Natural killer cell (primary cell): Measurements from ENCODE around the gene HOXD11. TPM values are rescaled to one million over a fixed set of nuclear protein-coding genes. Genes with fewer than 3 reads are reported as not detected.

Experiments used
- ATAC-seq, 3 donors: fragments of 150-1000 bp in 2 of 3; fragments of 200-7000 bp in 1 of 3; cut with Tn5 transposase; 1 replicate in 1 of 3; 2 replicates in 2 of 3; pipeline ENCODE4 v1.10.0; 2021; ENCODE audit warnings: mild to moderate bottlenecking in 2 of 3, moderate library complexity in 2 of 3
- DNase-seq, 2 donors: peaks; one replicate each; pipeline versions ENCODE4 v3.0.0 to v3.0.0-alpha.2; 2013 to 2021; ENCODE audit warnings: mixed read lengths in 1 of 2
- H3K27ac ChIP-seq: one replicate; pipeline ENCODE4 v1.5.1; 2013; ENCODE audit warnings: mild to moderate bottlenecking, low read length
- H3K27me3 ChIP-seq: one replicate; pipeline ENCODE4 v1.6.1; 2013; ENCODE audit warnings: low read length; ENCODE audit not compliant: control insufficient read depth, insufficient read depth
- H3K36me3 ChIP-seq: one replicate; pipeline ENCODE4 v1.6.1; 2013; ENCODE audit warnings: low read length; ENCODE audit not compliant: control insufficient read depth, insufficient read depth
- H3K4me1 ChIP-seq: one replicate; pipeline ENCODE4 v1.6.1; 2013; ENCODE audit warnings: low read length; ENCODE audit not compliant: control insufficient read depth, insufficient read depth
- H3K4me3 ChIP-seq: one replicate; pipeline ENCODE4 v1.5.1; 2013; ENCODE audit warnings: low read length
- H3K9me3 ChIP-seq: one replicate; pipeline ENCODE4 v1.6.1; 2013; ENCODE audit warnings: low read length; ENCODE audit not compliant: control insufficient read depth, insufficient read depth
- H3K27ac Mint-ChIP-seq, 2 donors: one replicate each; pipeline ENCODE4 v1.8.0; 2022; ENCODE audit warnings: mild to moderate bottlenecking in 2 of 2, mixed read lengths in 2 of 2, moderate library complexity in 1 of 2
- H3K27me3 Mint-ChIP-seq, 2 donors: one replicate each; pipeline ENCODE4 v1.8.0; 2022; ENCODE audit warnings: low read depth in 2 of 2, mixed read lengths in 2 of 2
- H3K36me3 Mint-ChIP-seq: one replicate; pipeline ENCODE4 v1.8.0; 2022; ENCODE audit warnings: mixed read lengths
- H3K4me1 Mint-ChIP-seq, 2 donors: one replicate each; pipeline ENCODE4 v1.8.0; 2022; ENCODE audit warnings: mixed read lengths in 2 of 2
- H3K4me3 Mint-ChIP-seq: one replicate; pipeline ENCODE4 v1.8.0; 2022; ENCODE audit warnings: mild to moderate bottlenecking, moderate library complexity, mixed read lengths
- H3K9me3 Mint-ChIP-seq, 2 donors: one replicate each; pipeline ENCODE4 v1.8.0; 2022; ENCODE audit warnings: mixed read lengths in 2 of 2
- CTCF ChIP-seq: fragments of 200-600 bp; IDR thresholded peaks from one replicate; pipeline ENCODE4 v1.8.0; 2022; ENCODE audit warnings: antibody characterized with exemption
- WGBS: methylation state at CpG from one replicate; pipeline ENCODE4 v1.1.7; 2013; ENCODE audit warnings: missing lambda C conversion rate; ENCODE audit not compliant: insufficient coverage; 5-methylcytosine and 5-hydroxymethylcytosine counted together
- intact Hi-C: fragments of 100-400 bp; cut with micrococcal nuclease; formaldehyde crosslinking; loops from one replicate; pipeline ENCODE4 v1.14.2; 2022
- total RNA-seq, 4 donors: library from RNA; stranded (reverse); fragments of 120-200 nt in 1 of 4; gene quantifications; one replicate each; pipeline versions ENCODE4 v1.2.3 to v1.2.4, GENCODE V29; 2013 to 2022

The HOXD11 gene
- total RNA-seq, 3 donors from 2014 or later (not counting 1 experiment from before 2014, with no cell fraction given), result not detected

GRCh38 chr2:176122683-176123410 is 15.8 kb downstream of the HOXD11 start, which contains the start of gene HOXD9:
Gene HOXD9 (plus strand): TSS chr2:176122719. CDS start chr2:176122769, 50 bp downstream.
- DNase-seq (peak in 1 of 2 donors; percentile 45), ATAC-seq (peak in 2 of 3 donors; percentile 61 to 71)
- 5% methylated on average over 84 of the region's 84 CpGs for WGBS
- intact Hi-C loops, result loop anchor here (5.0 kb wide), 1 partner anchor 36 kb away; no protein-coding TSS in a partner anchor
- H3K27ac ChIP-seq, result no peak within 1 kb of the TSS
- H3K4me1 ChIP-seq, result peaks cover 13% of the 10 kb centered on the region
- H3K27me3 ChIP-seq, result peaks cover 86% of the 10 kb centered on the region
- no peak within 1 kb of the TSS for H3K4me3 ChIP-seq
- peaks cover 13% of the 10 kb centered on the region for H3K36me3 Mint-ChIP-seq
- peaks cover 2% of the 10 kb centered on the region in 2 donors for H3K9me3 Mint-ChIP-seq
- peaks cover 11% of the 10 kb centered on the region in 2 donors for H3K4me1 Mint-ChIP-seq
- H3K36me3 ChIP-seq, result no peaks in the 10 kb centered on the region
- no peak within 1 kb of the TSS for H3K27ac Mint-ChIP-seq
- peaks cover 8% of the 10 kb centered on the region for H3K9me3 ChIP-seq
- H3K4me3 Mint-ChIP-seq, result peak within 1 kb of the TSS; percentile 80
- no peak for TF ChIP-seq CTCF
- peaks cover 78 to 80% of the 10 kb centered on the region in 2 donors for H3K27me3 Mint-ChIP-seq

GRCh38 chr2:176123411-176124109 is 16.5 kb downstream of the HOXD11 start:
- Histone ChIP-seq H3K9me3 (peaks cover 4% of the 10 kb centered on the region), H3K27ac (no peak overlapping the region), H3K27me3 (peaks cover 86% of the 10 kb centered on the region), H3K4me1 (peaks cover 17% of the 10 kb centered on the region), H3K4me3 (no peak overlapping the region), H3K36me3 (no peaks in the 10 kb centered on the region)
- intact Hi-C loops, result loop anchor here (5.0 kb wide), 1 partner anchor 36 kb away; no protein-coding TSS in a partner anchor
- ATAC-seq (no peak), DNase-seq (no peak)
- TF ChIP-seq CTCF, result no peak
- Mint-ChIP-seq H3K36me3 (peaks cover 13% of the 10 kb centered on the region), H3K27me3 (peaks cover 78 to 80% of the 10 kb centered on the region in 2 donors), H3K9me3 (peaks cover 2% of the 10 kb centered on the region in 2 donors), H3K4me1 (peaks cover 13% of the 10 kb centered on the region in 2 donors), H3K4me3 (peak overlapping the region; percentile 45), H3K27ac (no peak overlapping the region)
- WGBS, result 10% methylated on average over 40 of the region's 40 CpGs

GRCh38 chr2:176124110-176124946 is 17.2 kb downstream of the HOXD11 start:
- no peak for ATAC-seq
- no peak for TF ChIP-seq CTCF
- H3K27me3 ChIP-seq, result peaks cover 87% of the 10 kb centered on the region
- DNase-seq, result no peak
- H3K9me3 Mint-ChIP-seq, result no peaks in the 10 kb centered on the region
- H3K4me1 Mint-ChIP-seq, result peaks cover 8 to 13% of the 10 kb centered on the region in 2 donors
- H3K27ac ChIP-seq, result no peak overlapping the region
- H3K36me3 Mint-ChIP-seq, result peaks cover 7% of the 10 kb centered on the region
- peaks cover 77 to 78% of the 10 kb centered on the region in 2 donors for H3K27me3 Mint-ChIP-seq
- intact Hi-C loops, result loop anchor here (5.0 kb wide), 1 partner anchor 37 kb away; no protein-coding TSS in a partner anchor
- WGBS, result 13% methylated on average over 33 of the region's 34 CpGs
- H3K4me1 ChIP-seq, result peaks cover 21% of the 10 kb centered on the region
- no peaks in the 10 kb centered on the region for H3K9me3 ChIP-seq
- H3K36me3 ChIP-seq, result no peaks in the 10 kb centered on the region
- no peak overlapping the region for H3K4me3 ChIP-seq
- H3K27ac Mint-ChIP-seq, result no peak overlapping the region
- peak overlapping the region; percentile 45 for H3K4me3 Mint-ChIP-seq
